Stimulated activated CD8-positive, alpha-beta memory T cell treated with anti-CD3 and anti-CD28 coated beads, Interleukin-12 subunit alpha, Interleukin-12 subunit beta, amount 100 ng/mL, for 24 hours (primary cell): Measurements from ENCODE around the gene AUTS2.

Experiments
- DNase-seq: peaks from one replicate; pipeline ENCODE4 v3.0.0-alpha.2; 2020; ENCODE audit errors: extremely low read depth

AUTS2 gene

GRCh38 chr7:70188901-70189650 lies 590.8 kb downstream of the AUTS2 start:
- no peak for DNase-seq

DNA sequence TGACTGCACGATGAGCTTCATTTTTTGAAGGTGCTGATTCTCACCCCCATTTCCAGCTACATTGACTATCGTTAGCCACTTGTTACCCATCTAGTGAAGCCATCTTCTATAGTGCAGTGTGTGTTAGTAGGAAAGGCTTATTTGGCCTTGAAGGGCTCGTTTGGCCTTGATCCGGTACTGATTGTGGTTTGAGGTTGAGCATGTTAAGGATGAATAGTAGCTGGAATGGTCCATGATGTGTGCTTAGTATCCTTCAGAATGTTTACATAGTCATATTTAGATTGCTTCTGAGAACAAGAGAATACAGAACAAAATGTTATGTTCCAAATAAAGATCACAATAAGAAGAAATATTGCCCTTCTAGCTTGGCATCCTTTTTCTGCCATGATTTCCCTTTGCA lies 591.5 kb downstream of the AUTS2 start:
- no peak for DNase-seq

- DNase-seq = no peak
Observed at GRCh38 chr7:70190281-70190680, 592.0 kb downstream of the AUTS2 start.

- no peak for DNase-seq
Observed at GRCh38 chr7:70193514-70193913, 595.2 kb downstream of the AUTS2 start.

DNA sequence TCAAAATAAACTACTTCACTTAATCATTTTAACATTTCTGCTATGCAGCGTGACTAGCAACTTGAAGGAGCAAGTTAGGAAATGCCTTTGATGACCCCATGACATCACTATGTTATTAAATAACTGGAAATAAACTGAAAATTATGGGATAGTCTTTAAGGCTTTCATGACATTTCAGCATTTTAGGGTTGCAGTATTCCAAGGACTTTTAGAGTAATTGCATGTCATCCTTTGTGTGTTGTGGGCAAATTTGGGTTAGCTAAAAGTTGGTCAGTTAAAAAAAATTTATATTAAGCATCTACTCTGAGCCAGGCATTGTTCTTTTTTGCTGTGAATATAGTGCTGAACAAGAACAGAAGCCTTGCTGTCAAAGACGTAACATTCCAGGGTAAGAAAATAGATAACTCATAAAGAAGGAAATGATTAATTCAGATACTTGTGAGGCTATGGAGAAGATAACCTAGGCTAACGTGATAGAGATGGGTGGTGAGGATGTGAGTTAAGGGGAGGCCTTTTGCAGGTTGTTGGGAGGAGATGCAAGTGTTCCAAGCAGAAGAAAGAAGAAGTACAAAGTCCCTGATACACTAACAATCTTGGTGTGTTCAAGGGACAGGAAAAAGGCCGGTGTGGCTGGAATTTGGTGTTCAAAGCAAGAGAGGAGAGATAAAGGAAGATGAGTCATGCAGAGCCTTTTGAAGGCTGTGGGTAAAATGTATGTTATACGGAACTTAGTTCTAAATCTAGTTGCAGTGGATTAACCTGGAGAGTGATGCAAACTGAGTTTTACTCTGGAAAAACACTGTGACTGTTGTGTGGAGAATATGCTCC lies 610.2 kb downstream of the AUTS2 start:
- no peak for DNase-seq

- no peak for DNase-seq
Observed at GRCh38 chr7:70210200-70210935, 612.1 kb downstream of the AUTS2 start.

- DNase-seq = no peak
Observed at GRCh38 chr7:70210936-70211310, 612.6 kb downstream of the AUTS2 start.

DNA sequence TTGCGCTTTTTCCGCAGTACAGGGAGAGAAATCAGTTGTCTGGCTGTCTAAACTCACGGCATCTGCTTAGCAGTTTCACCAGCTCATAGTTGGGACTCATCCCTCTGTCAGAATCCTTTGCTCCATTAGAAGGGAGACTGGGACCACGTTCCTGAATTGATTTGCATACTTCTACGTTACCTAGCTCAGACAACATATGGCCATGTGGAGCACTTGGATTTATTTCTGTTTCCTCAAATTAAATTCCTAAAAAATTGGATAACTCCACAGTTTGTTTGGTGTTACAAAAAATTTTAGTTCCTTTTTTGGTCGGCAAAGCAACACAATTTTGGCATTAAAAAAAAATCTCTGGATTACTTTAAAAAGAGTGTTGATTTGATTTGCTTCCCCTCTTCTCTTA lies 614.0 kb downstream of the AUTS2 start:
- DNase-seq = no peak

DNA sequence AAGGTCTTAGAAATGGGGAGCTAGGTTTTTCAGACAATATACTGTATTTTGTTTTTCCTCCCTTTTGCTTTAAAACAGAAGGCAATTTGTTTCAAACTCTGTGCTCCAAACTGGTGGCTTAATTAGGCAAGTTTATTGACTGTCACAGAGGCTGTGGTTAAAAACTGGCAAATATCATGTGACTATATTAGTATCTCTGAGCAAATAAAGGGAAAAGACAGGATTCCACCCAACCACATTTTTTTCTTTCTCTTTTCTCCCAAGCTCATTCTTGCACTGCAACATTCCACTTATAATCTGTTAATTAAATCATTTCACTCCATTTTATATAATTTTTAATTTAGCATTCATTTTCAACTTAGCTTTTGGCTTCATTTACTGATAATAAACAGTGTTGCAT lies 615.8 kb downstream of the AUTS2 start:
- no peak for DNase-seq

DNA sequence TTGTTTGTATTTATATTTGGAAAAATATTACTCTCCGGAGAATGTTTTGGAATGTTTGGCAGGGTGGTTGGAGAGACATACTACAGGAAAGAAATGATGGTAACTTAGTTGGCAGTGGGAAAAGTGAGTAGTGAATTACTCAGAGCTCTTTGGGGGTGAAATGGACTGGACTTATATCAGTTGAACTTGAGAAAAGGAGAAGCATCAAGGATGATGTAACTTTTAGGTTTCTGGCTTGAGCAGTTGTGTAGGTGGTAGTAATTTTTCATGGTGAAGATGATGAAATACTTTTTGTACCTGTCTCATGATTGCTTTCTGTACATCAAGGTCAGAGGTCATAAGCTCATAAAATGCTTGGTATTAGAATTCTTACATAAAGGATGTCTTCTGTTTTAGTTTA lies 617.2 kb downstream of the AUTS2 start:
- DNase-seq = no peak

- DNase-seq = no peak
Observed at GRCh38 chr7:70217571-70217970, 619.3 kb downstream of the AUTS2 start.

DNA sequence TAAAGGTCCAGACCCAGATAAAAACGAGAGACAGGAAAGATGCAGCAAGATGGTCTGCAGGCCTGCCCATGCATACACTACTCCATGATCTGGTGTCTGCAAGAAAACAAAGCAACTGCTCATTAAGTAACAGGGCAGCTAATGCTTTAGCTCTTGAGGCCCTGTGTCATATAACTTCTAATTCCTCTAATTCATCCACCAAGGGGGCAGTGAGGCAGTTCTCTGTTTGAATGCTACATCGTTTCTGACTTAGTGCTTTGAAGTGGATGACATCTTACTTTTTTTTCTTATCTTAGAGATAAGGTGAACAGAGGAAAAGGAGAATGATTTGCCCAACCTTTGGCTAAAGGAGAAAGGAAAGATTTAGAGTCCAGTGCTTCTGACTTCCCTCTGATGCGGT lies 619.7 kb downstream of the AUTS2 start:
- no peak for DNase-seq

GRCh38 chr7:70219061-70219460 lies 620.8 kb downstream of the AUTS2 start:
- DNase-seq = no peak

GRCh38 chr7:70229242-70229641 lies 631.0 kb downstream of the AUTS2 start:
- no peak for DNase-seq

GRCh38 chr7:70230761-70231160 lies 632.5 kb downstream of the AUTS2 start:
- DNase-seq = no peak

GRCh38 chr7:70233776-70234175 lies 635.5 kb downstream of the AUTS2 start:
- no peak for DNase-seq

GRCh38 chr7:70237256-70237655 lies 639.0 kb downstream of the AUTS2 start:
- no peak for DNase-seq

DNA sequence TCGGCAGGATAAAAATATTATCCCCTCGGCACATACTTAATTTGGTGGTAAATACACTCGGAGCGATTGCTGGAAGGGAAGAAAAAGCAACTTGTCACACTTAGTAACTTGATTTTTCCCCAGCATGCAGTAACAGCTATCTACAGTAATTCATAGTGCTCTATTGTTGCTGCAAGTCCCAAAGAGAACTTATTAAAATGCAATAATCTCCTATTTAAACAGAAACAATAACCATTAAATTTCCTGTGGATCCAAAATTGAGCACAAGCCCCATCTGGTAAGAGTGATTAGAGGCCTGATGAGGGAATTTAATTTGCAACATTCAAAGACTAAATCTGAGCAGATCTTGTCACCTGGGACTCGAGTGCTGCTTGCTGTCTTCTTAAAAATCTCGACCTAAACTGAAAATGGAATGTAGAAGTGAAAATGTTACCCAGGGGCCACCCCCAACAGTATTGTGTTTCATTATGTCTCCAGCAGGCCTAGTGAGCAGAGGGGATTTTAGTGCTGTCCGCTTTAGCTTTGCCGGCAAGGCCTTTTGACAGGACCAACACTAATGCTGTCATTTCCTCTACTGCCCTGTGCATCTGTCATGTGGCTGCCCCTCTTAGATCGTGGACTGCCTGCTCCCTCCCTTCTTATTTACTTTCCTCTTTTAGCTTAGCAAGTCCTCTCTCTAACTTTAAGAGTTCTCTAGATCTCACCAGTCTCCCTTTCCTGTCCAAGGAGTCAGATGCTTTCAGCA lies 639.7 kb downstream of the AUTS2 start:
- no peak for DNase-seq

DNA sequence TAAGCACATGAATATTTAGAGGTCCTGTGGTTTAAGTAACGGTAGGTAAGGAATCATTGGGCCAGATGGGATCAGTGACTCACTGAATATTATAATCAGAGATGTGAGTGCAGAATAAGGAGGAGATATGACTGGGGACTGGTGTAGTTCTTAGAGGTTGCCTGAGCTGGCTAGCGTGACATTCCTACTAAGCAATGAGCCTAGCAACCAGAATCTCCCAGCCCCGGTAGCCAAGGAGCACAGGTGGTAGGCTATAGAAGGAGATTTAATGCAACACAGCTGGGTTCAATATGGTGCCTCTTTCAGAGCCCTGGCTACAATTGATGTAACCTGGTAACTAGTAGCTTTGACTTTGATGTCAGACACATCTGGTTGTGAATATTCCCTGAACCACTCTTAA lies 641.6 kb downstream of the AUTS2 start:
- no peak for DNase-seq

GRCh38 chr7:70240873-70241272 lies 642.6 kb downstream of the AUTS2 start:
- DNase-seq = no peak

DNA sequence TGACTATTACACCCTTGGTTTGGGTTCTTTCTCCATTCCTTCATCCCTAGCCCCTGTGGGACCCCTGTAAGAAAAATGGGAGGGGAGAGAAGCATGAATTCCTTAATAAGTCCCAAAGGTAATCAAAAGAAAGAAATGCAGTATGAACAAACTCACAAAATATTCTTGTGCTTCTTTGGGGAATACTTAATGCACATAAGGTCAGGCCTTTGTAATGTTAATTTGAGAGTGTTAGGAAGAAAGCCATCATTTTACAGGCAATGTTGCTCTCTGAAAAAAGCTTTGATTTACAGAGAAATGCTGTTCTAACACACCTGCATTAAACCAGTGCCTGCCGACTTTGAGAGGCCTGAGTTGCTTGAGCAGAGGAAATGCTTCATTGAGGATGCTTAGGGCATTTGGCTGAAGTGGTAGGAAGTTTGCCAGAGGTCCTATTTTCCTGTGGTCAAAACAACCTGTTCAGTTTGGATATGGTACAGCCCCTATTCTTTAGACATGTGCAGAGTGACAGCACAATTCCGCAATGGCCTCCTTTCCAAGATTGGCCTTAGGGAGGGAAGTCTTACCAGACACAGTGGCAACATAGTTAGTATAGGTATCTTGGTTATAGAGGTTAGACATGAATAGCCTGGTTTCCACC lies 643.4 kb downstream of the AUTS2 start:
- DNase-seq = no peak
